Astrocyte (in vitro differentiated cells and primary cell): ENCODE results near the gene OSBPL5. TPM values are rescaled to one million over a fixed set of nuclear protein-coding genes. Genes with fewer than 3 reads are reported as not detected.

Experiments used
- DNase-seq: peaks from one replicate; pipeline ENCODE4 v3.0.0-alpha.2; 2010; ENCODE audit warnings: low read depth
- FAIRE-seq: peaks from 2 replicates; lab custom pipeline; 2011; peaks lifted over from hg19 to GRCh38; lab: Jason Lieb, UNC
- H2AFZ ChIP-seq: 2 replicates; pipeline ENCODE4 v1.6.0; 2012; ENCODE audit warnings: low read depth, low read length, inconsistent platforms
- H3K27ac ChIP-seq: 2 replicates; pipeline ENCODE4 v1.5.1; 2011; ENCODE audit warnings: low read depth, low read length, inconsistent platforms
- H3K27me3 ChIP-seq: 2 replicates; pipeline ENCODE4 v1.6.0; 2011; ENCODE audit warnings: low read length, inconsistent platforms; ENCODE audit not compliant: insufficient read depth
- H3K36me3 ChIP-seq: 2 replicates; pipeline ENCODE4 v1.5.1; 2011; ENCODE audit warnings: low read length, inconsistent platforms; ENCODE audit not compliant: insufficient read depth
- H3K4me1 ChIP-seq: 2 replicates; pipeline ENCODE4 v1.5.1; 2011; ENCODE audit warnings: low read length, inconsistent platforms; ENCODE audit not compliant: insufficient read depth
- H3K4me2 ChIP-seq: 2 replicates; pipeline ENCODE4 v1.6.0; 2012; ENCODE audit warnings: low read length, inconsistent platforms
- H3K4me3 ChIP-seq: 2 replicates; pipeline ENCODE4 v1.5.1; 2011; ENCODE audit warnings: low read depth, mild to moderate bottlenecking, low read length, inconsistent platforms; ENCODE audit not compliant: insufficient read depth
- H3K79me2 ChIP-seq: 2 replicates; pipeline ENCODE4 v1.6.0; 2012; ENCODE audit warnings: mild to moderate bottlenecking, low read length, inconsistent platforms; ENCODE audit not compliant: insufficient read depth
- H3K9ac ChIP-seq: 2 replicates; pipeline ENCODE4 v1.6.0; 2012; ENCODE audit warnings: mild to moderate bottlenecking, low read length, inconsistent platforms
- H3K9me3 ChIP-seq: 2 replicates; pipeline ENCODE4 v1.5.1; 2012; ENCODE audit warnings: low read depth, mild to moderate bottlenecking, low read length, inconsistent platforms; ENCODE audit not compliant: insufficient read depth
- H4K20me1 ChIP-seq: 2 replicates; pipeline ENCODE4 v1.6.0; 2012; ENCODE audit warnings: low read length, inconsistent platforms; ENCODE audit not compliant: insufficient read depth
- H3K27ac Mint-ChIP-seq: one replicate; pipeline ENCODE4 v1.8.0; 2021; ENCODE audit warnings: mild to moderate bottlenecking, mixed read lengths; ENCODE audit not compliant: unreplicated experiment
- H3K27me3 Mint-ChIP-seq: one replicate; pipeline ENCODE4 v1.8.0; 2021; ENCODE audit warnings: low read depth, mixed read lengths; ENCODE audit not compliant: unreplicated experiment
- H3K36me3 Mint-ChIP-seq: one replicate; pipeline ENCODE4 v1.8.0; 2021; ENCODE audit warnings: low read depth, mixed read lengths; ENCODE audit not compliant: unreplicated experiment
- H3K4me1 Mint-ChIP-seq: one replicate; pipeline ENCODE4 v1.8.0; 2021; ENCODE audit warnings: low read depth, mixed read lengths; ENCODE audit not compliant: unreplicated experiment
- H3K4me3 Mint-ChIP-seq: one replicate; pipeline ENCODE4 v1.8.0; 2021; ENCODE audit warnings: mild to moderate bottlenecking, moderate library complexity, mixed read lengths; ENCODE audit not compliant: unreplicated experiment
- H3K9me3 Mint-ChIP-seq: one replicate; pipeline ENCODE4 v1.8.0; 2021; ENCODE audit warnings: mild to moderate bottlenecking, mixed read lengths; ENCODE audit not compliant: unreplicated experiment
- CTCF ChIP-seq: IDR thresholded peaks from 2 replicates; pipeline ENCODE4 v1.5.1; 2011; ENCODE audit warnings: low read depth, mild to moderate bottlenecking, inconsistent platforms, low read length, moderate library complexity; ENCODE audit not compliant: insufficient read depth
- EZH2 ChIP-seq: IDR thresholded peaks from 2 replicates; pipeline ENCODE4 v1.6.1; 2012; ENCODE audit warnings: mild to moderate bottlenecking, low read length, inconsistent platforms; ENCODE audit not compliant: insufficient read depth
- total RNA-seq: library from RNA; stranded (reverse); gene quantifications from 2 replicates; pipeline ENCODE4 v1.2.1, GENCODE V29; 2021

OSBPL5 gene
- total RNA-seq, 1 donor from 2014 or later = 29.0 TPM

- Histone ChIP-seq H3K9me3 (no peaks in the 10 kb centered on the region), H3K9ac (no peak overlapping the region), H3K27ac (no peak overlapping the region), H3K36me3 (no peaks in the 10 kb centered on the region), H3K4me1 (peaks cover 9% of the 10 kb centered on the region), H2AFZ (no peak overlapping the region), H3K4me3 (no peak overlapping the region), H3K27me3 (no peaks in the 10 kb centered on the region), H3K79me2 (no peaks in the 10 kb centered on the region), H4K20me1 (peaks cover 57% of the 10 kb centered on the region), H3K4me2 (no peak overlapping the region)
- H3K4me3 Mint-ChIP-seq = no peak overlapping the region
- TF ChIP-seq EZH2 (no peak), CTCF (no peak)
- no peaks in the 10 kb centered on the region for H3K4me1 Mint-ChIP-seq
- no peaks in the 10 kb centered on the region for H3K27me3 Mint-ChIP-seq
- FAIRE-seq = no peak
- H3K27ac Mint-ChIP-seq = no peak overlapping the region
- peaks cover 2% of the 10 kb centered on the region for H3K36me3 Mint-ChIP-seq
- H3K9me3 Mint-ChIP-seq = no peaks in the 10 kb centered on the region
- DNase-seq = no peak
Observed at GRCh38 chr11:3129181-3129590, 35.9 kb downstream of the OSBPL5 start.

GRCh38 chr11:3128356-3129180 is 36.5 kb downstream of the OSBPL5 start:
- H3K79me2 ChIP-seq = no peaks in the 10 kb centered on the region
- no peak overlapping the region for H3K4me3 ChIP-seq
- peaks cover 13% of the 10 kb centered on the region for H3K4me1 ChIP-seq
- Mint-ChIP-seq H3K9me3 (no peaks in the 10 kb centered on the region), H3K4me1 (no peaks in the 10 kb centered on the region), H3K27ac (no peak overlapping the region), H3K4me3 (no peak overlapping the region), H3K27me3 (no peaks in the 10 kb centered on the region), H3K36me3 (peaks cover 2% of the 10 kb centered on the region)
- H4K20me1 ChIP-seq = peaks cover 57% of the 10 kb centered on the region
- no peak for TF ChIP-seq EZH2
- no peak overlapping the region for H3K27ac ChIP-seq
- no peak overlapping the region for H3K4me2 ChIP-seq
- no peak for FAIRE-seq
- no peak overlapping the region for H2AFZ ChIP-seq
- no peaks in the 10 kb centered on the region for H3K27me3 ChIP-seq
- H3K9me3 ChIP-seq = no peaks in the 10 kb centered on the region
- H3K36me3 ChIP-seq = no peaks in the 10 kb centered on the region
- no peak for DNase-seq
- H3K9ac ChIP-seq = no peak overlapping the region

- H3K27ac ChIP-seq = no peak overlapping the region
- no peaks in the 10 kb centered on the region for H3K9me3 Mint-ChIP-seq
- peaks cover 13% of the 10 kb centered on the region for H3K4me1 ChIP-seq
- H3K27ac Mint-ChIP-seq = no peak overlapping the region
- no peaks in the 10 kb centered on the region for H3K36me3 ChIP-seq
- H3K4me2 ChIP-seq = no peak overlapping the region
- peaks cover 50% of the 10 kb centered on the region for H4K20me1 ChIP-seq
- H3K79me2 ChIP-seq = no peaks in the 10 kb centered on the region
- no peak overlapping the region for H3K4me3 Mint-ChIP-seq
- TF ChIP-seq CTCF (no peak), EZH2 (no peak)
- H3K27me3 ChIP-seq = no peaks in the 10 kb centered on the region
- no peak overlapping the region for H3K4me3 ChIP-seq
- DNase-seq (no peak), FAIRE-seq (no peak)
- H3K4me1 Mint-ChIP-seq = no peaks in the 10 kb centered on the region
- H3K9ac ChIP-seq = no peak overlapping the region
- H3K36me3 Mint-ChIP-seq = no peaks in the 10 kb centered on the region
- no peaks in the 10 kb centered on the region for H3K27me3 Mint-ChIP-seq
- no peaks in the 10 kb centered on the region for H3K9me3 ChIP-seq
- no peak overlapping the region for H2AFZ ChIP-seq
Observed at GRCh38 chr11:3127706-3128355, 37.3 kb downstream of the OSBPL5 start.
